Kidney capillary endothelial cell (primary cell): ENCODE measurements around the gene PDE6A.
"Not testable (repeated sequence)": the region's sequence is repeated elsewhere in the genome, so short reads cannot be mapped to it uniquely, and the experiment has no call there.

Source experiments
- DNase-seq: peaks from one replicate; pipeline ENCODE4 v3.0.0-alpha.2; 2018; ENCODE audit warnings: low spot score

PDE6A gene

GRCh38 chr5:149895416-149896345 is 48.9 kb downstream of the PDE6A start:
- DNase-seq, result no peak

GRCh38 chr5:149894237-149894636 is 50.4 kb downstream of the PDE6A start:
- no peak for DNase-seq

GRCh38 chr5:149893403-149893931 is 51.1 kb downstream of the PDE6A start:
- DNase-seq, result no peak

- no peak for DNase-seq
These were observed 52.0 kb downstream of the PDE6A start for GRCh38 chr5:149892594-149892993.

- DNase-seq, result no peak
These were observed 56.3 kb downstream of the PDE6A start for GRCh38 chr5:149888280-149888679.

GRCh38 chr5:149887622-149888183 is 56.9 kb downstream of the PDE6A start:
- DNase-seq, result peak; percentile 26

- no peak for DNase-seq
These were observed 57.7 kb downstream of the PDE6A start for GRCh38 chr5:149886692-149887470.

- no peak for DNase-seq
These were observed 58.5 kb downstream of the PDE6A start for GRCh38 chr5:149886060-149886459.

- no peak for DNase-seq
These were observed 59.1 kb downstream of the PDE6A start for GRCh38 chr5:149885513-149885912.

- no peak for DNase-seq
These were observed 61.0 kb downstream of the PDE6A start for GRCh38 chr5:149883550-149883949.

- not testable (repeated sequence) for DNase-seq
These were observed 62.0 kb downstream of the PDE6A start for GRCh38 chr5:149882633-149883032.

GRCh38 chr5:149881874-149882273 is 62.7 kb downstream of the PDE6A start:
- DNase-seq, result no peak

GRCh38 chr5:149881069-149881622 is 63.4 kb downstream of the PDE6A start:
- DNase-seq, result no peak

GRCh38 chr5:149879593-149879992 is 65.0 kb downstream of the PDE6A start:
- not testable (repeated sequence) for DNase-seq

GRCh38 chr5:149878371-149878770 is 66.2 kb downstream of the PDE6A start:
- peak; percentile 32 for DNase-seq

- no peak for DNase-seq
These were observed 70.7 kb downstream of the PDE6A start for GRCh38 chr5:149873896-149874295.

- DNase-seq, result no peak
These were observed 72.1 kb downstream of the PDE6A start for GRCh38 chr5:149872351-149873040.

- no peak for DNase-seq
These were observed 73.1 kb downstream of the PDE6A start for GRCh38 chr5:149871471-149871870.

- no peak for DNase-seq
These were observed 73.9 kb downstream of the PDE6A start for GRCh38 chr5:149870697-149871096.

- DNase-seq, result no peak
These were observed 74.4 kb downstream of the PDE6A start for GRCh38 chr5:149870232-149870631.

GRCh38 chr5:149869411-149869821 is 75.2 kb downstream of the PDE6A start:
- DNase-seq, result no peak
